ENCODE data around the gene RPL36AL. TPM values are rescaled to one million over a fixed set of nuclear protein-coding genes. Genes with fewer than 3 reads are reported as not detected.
"Not testable (repeated sequence)": the region's sequence is repeated elsewhere in the genome, so short reads cannot be mapped to it uniquely, and the experiment has no call there.

RPL36AL gene
- total RNA-seq, 2 experiments from 2014 or later: 339 to 370 TPM

DNA sequence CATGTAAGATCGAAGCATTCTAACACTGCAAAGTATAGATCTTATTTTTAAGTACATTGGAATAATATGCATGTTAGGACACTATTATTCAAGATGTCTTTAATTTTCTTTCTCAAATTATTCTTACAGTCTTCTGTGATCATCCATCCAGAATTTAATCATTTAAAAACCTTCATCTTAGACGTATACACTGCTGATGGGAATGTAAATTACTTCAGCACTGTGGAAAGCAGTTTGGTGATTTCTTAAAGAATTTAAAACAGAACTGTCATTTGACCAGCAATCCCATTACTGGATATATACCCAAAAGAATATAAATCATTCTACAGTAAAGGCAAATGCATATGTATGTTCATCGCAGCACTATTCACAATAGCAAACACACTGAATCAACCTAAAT, 31.0 kb downstream of the RPL36AL start:
- no peak for ATAC-seq (ENCODE audit: poor library complexity)
- CTCF ChIA-PET: no interaction called here

DNA sequence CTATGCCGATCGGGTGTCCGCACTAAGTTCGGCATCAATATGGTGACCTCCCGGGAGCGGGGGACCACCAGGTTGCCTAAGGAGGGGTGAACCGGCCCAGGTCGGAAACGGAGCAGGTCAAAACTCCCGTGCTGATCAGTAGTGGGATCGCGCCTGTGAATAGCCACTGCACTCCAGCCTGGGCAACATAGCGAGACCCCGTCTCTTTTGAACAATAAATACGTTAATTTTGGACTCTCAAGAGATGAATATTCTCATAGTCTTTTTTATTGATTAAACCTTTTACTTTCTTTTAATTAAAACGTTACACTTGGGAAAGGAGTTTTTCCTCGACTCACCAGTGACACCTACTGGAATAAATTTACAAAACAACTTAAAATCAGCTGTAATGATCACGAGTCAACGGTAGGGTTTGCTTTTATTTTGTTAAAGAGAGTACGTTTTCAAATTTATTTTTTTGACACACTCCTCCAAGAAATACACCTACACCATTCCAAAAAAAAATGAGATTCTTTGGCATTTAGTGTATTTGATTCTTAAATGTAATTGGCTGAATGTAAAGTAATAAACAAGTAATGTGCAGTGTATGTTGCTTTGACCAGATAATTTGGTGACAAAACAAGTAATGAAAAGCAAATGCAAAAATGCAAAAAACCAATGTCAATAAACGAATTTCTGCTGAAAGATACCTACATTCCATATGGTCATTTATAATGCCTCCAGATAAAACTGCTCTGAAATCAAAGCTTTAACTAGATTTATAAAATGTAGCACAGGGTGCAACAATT, 33.6 kb downstream of the RPL36AL start:
- CTCF ChIA-PET: interaction anchor here (0.7 to 5.0 kb wide), 18 partner anchors 9 to 266 kb away, joined by 3 to 48 read pairs (median 4); partner anchors contain the start of genes DNAAF2, KLHDC1, KLHDC2 and LRR1
- H3K9me3 ChIP-seq (ENCODE audit: control insufficient read depth in 1 of 2, insufficient read depth in 1 of 2, low read length in 2 of 2): no peaks in the 10 kb centered on the region
- Mint-ChIP-seq H3K4me1 (ENCODE audit: low read depth) (peaks cover 44% of the 10 kb centered on the region), H3K27ac (peak overlapping the region; percentile 99), H3K4me3 (peak overlapping the region; percentile 90), H3K36me3 (ENCODE audit: low read depth) (peaks cover 53% of the 10 kb centered on the region), H3K9me3 (no peaks in the 10 kb centered on the region), H3K27me3 (peaks cover 10% of the 10 kb centered on the region)
- H3K36me3 ChIP-seq (ENCODE audit: insufficient read depth, low read length): peaks cover 25% of the 10 kb centered on the region
- H3K27me3 ChIP-seq (ENCODE audit: control insufficient read depth in 1 of 2, insufficient read depth in 2 of 2, low read length in 2 of 2): no peaks in the 10 kb centered on the region
- H3K4me1 ChIP-seq (ENCODE audit: insufficient read depth, low read length): peaks cover 26% of the 10 kb centered on the region
- intact Hi-C loops (cut with DNase I, micrococcal nuclease): loop anchor here (1.0 to 10.0 kb wide), 7 partner anchors 11 to 728 kb away; partner anchors contain the start of genes DMAC2L (in 1 of the 2), DNAAF2 (in 1 of the 2), KLHDC1 (in 1 of the 2) and L2HGDH (in 1 of the 2)
- peak overlapping the region; percentile 93 to 95 for H3K27ac ChIP-seq (ENCODE audit: low read depth in 1 of 2, low read length in 2 of 2)
- POLR2A ChIA-PET: interaction anchor here (0.6 to 6.3 kb wide), 31 partner anchors 8 to 777 kb away, joined by 3 to 180 read pairs (median 6); partner anchors contain the start of genes DMAC2L, DNAAF2, KLHDC1 and KLHDC2
- TF ChIP-seq, protein P1, sequence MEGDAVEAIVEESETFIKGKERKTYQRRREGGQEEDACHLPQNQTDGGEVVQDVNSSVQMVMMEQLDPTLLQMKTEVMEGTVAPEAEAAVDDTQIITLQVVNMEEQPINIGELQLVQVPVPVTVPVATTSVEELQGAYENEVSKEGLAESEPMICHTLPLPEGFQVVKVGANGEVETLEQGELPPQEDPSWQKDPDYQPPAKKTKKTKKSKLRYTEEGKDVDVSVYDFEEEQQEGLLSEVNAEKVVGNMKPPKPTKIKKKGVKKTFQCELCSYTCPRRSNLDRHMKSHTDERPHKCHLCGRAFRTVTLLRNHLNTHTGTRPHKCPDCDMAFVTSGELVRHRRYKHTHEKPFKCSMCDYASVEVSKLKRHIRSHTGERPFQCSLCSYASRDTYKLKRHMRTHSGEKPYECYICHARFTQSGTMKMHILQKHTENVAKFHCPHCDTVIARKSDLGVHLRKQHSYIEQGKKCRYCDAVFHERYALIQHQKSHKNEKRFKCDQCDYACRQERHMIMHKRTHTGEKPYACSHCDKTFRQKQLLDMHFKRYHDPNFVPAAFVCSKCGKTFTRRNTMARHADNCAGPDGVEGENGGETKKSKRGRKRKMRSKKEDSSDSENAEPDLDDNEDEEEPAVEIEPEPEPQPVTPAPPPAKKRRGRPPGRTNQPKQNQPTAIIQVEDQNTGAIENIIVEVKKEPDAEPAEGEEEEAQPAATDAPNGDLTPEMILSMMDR (IDR thresholded peaks at IDR 0.05): peak; percentile 97
- peak in 12 of 14 experiments; percentile 19 to 85 (median 32) for DNase-seq
- peak; percentile 41 for ATAC-seq (ENCODE audit: poor library complexity)
- H3K4me3 ChIP-seq (ENCODE audit: low read length): peak overlapping the region; percentile 89

More for the DNA sequence above, 31.0 kb downstream of the RPL36AL start:
- no peak overlapping the region for H3K27ac ChIP-seq (ENCODE audit: low read depth in 1 of 2, low read length in 2 of 2)
- Mint-ChIP-seq H3K4me3 (no peak overlapping the region), H3K36me3 (ENCODE audit: low read depth) (peaks cover 28% of the 10 kb centered on the region), H3K27ac (peak overlapping the region; percentile 33), H3K9me3 (no peaks in the 10 kb centered on the region), H3K27me3 (peaks cover 10% of the 10 kb centered on the region), H3K4me1 (ENCODE audit: low read depth) (peaks cover 19% of the 10 kb centered on the region)
- peaks cover 1% of the 10 kb centered on the region for H3K36me3 ChIP-seq (ENCODE audit: insufficient read depth, low read length)
- TF ChIP-seq, protein P1 (IDR thresholded peaks at IDR 0.05): no peak
- H3K4me3 ChIP-seq (ENCODE audit: low read length): no peak overlapping the region
- H3K27me3 ChIP-seq (ENCODE audit: control insufficient read depth in 1 of 2, insufficient read depth in 2 of 2, low read length in 2 of 2): no peaks in the 10 kb centered on the region
- POLR2A ChIA-PET: no interaction called here
- peaks cover 10% of the 10 kb centered on the region for H3K4me1 ChIP-seq (ENCODE audit: insufficient read depth, low read length)
- DNase-seq: no peak
- intact Hi-C loops (cut with DNase I, micrococcal nuclease): loop anchor here in 1 of 2 experiments (5.0 to 10.0 kb wide), 3 partner anchors 103 to 725 kb away; partner anchors contain the start of genes DMAC2L, KLHDC1 and L2HGDH
- H3K9me3 ChIP-seq (ENCODE audit: control insufficient read depth in 1 of 2, insufficient read depth in 1 of 2, low read length in 2 of 2): no peaks in the 10 kb centered on the region

DNA sequence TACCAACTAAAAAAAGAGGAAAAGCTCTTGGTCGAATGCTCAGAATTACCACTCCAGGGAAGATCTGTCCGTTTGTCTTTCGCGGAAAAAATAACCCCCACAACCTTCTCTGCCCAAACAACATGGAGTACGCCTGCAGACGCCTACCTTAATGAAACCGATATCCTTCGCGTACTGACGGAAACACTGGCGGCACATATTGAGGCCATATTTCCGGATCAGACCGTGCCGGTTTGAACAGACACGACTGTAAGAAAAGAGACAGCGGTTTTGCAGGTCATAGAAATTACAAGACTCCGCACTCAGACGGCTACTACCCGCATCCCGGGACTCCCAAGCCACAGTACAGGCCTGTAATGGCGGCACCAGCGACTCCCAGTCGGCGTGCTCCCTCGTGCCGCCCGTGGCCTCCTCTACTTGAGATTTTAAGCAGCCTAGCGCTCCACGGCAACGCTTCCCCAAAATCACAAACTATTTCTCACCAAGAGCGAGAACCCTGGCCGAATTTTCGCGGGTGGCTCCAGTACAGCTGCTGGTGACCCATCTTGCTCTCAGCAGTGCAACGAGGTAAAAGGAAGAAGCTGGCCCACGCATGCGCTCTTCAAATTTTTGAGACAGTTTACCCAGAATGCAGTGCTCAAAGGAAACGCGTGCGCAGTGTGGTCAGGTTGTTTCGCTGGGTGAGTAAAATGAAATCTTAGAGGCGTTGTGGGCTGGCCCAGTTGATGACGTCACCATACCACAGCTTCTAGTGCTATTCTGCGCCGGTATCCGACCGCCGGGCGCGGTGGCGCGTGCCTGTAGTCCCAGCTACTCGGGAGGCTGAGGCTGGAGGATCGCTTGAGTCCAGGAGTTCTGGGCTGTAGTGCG, 34.4 kb downstream of the RPL36AL start, which contains the start of gene RPS29:
Gene RPS29, minus strand, starts transcription at position 578 of the 870 bp plus-strand sequence. Its CDS starts 34 bp downstream, at position 544.
- H3K36me3 ChIP-seq (ENCODE audit: insufficient read depth, low read length): peaks cover 33% of the 10 kb centered on the region
- Mint-ChIP-seq H3K27me3 (peaks cover 10% of the 10 kb centered on the region), H3K4me1 (ENCODE audit: low read depth) (peaks cover 52% of the 10 kb centered on the region), H3K9me3 (no peaks in the 10 kb centered on the region), H3K4me3 (peak within 1 kb of the TSS; percentile 90), H3K27ac (peak within 1 kb of the TSS; percentile 99), H3K36me3 (ENCODE audit: low read depth) (peaks cover 61% of the 10 kb centered on the region)
- ATAC-seq (ENCODE audit: poor library complexity) (peak; percentile 77), DNase-seq (peak; percentile 95 to 100 (median 98))
- TF ChIP-seq, protein P1 (IDR thresholded peaks at IDR 0.05): no peak
- peak within 1 kb of the TSS; percentile 89 for H3K4me3 ChIP-seq (ENCODE audit: low read length)
- POLR2A ChIA-PET: interaction anchor here (0.6 to 6.3 kb wide), 32 partner anchors 9 to 777 kb away, joined by 3 to 180 read pairs (median 6); partner anchors contain the start of genes DMAC2L, DNAAF2, KLHDC1 and KLHDC2
- intact Hi-C loops (cut with DNase I, micrococcal nuclease): loop anchor here (1.0 to 10.0 kb wide), 8 partner anchors 12 to 729 kb away; partner anchors contain the start of genes DMAC2L (in 1 of the 2), DNAAF2 (in 1 of the 2), KLHDC1 (in 1 of the 2) and L2HGDH (in 1 of the 2)
- CTCF ChIA-PET: interaction anchor here (1.0 to 5.0 kb wide), 16 partner anchors 9 to 265 kb away, joined by 3 to 48 read pairs (median 5); partner anchors contain the start of genes DNAAF2, KLHDC1, KLHDC2 and LRR1
- peak within 1 kb of the TSS; percentile 93 to 95 for H3K27ac ChIP-seq (ENCODE audit: low read depth in 1 of 2, low read length in 2 of 2)
- H3K4me1 ChIP-seq (ENCODE audit: insufficient read depth, low read length): peaks cover 33% of the 10 kb centered on the region
- H3K9me3 ChIP-seq (ENCODE audit: control insufficient read depth in 1 of 2, insufficient read depth in 1 of 2, low read length in 2 of 2): no peaks in the 10 kb centered on the region
- no peaks in the 10 kb centered on the region for H3K27me3 ChIP-seq (ENCODE audit: control insufficient read depth in 1 of 2, insufficient read depth in 2 of 2, low read length in 2 of 2)

DNA sequence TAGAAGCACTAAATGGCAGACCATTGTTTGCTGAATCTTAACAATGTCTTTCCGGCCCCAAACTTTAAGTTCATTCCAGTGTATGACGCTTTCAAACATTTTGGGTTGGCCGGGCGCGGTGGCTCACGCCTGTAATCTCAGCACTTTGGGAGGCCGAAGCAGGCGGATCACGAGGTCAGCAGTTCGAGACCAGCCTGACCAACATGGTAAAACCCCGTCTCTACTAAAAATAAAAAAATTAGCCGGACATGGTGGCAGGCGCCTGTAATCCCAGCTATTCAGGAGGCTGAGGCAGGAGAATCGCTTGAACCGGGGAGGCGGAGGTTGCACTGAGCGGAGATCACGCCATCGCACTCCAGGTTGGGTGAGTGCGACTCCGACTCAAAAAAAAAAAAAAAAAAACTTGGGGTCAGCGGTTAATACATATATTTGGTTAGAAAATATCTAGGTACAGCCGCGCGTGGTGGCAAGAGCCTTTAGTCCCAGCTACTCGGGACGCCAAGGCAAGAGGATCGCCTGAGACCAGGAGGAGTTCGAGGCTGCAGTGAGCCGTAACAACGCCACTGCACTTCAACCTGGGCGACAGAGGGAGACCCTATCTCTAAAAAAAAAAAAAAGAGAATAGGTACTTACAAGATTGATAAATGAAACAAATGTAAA, 35.3 kb downstream of the RPL36AL start:
- Mint-ChIP-seq H3K4me1 (ENCODE audit: low read depth) (peaks cover 57% of the 10 kb centered on the region), H3K4me3 (peak overlapping the region; percentile 90), H3K27me3 (peaks cover 10% of the 10 kb centered on the region), H3K27ac (peak overlapping the region; percentile 99), H3K36me3 (ENCODE audit: low read depth) (peaks cover 65% of the 10 kb centered on the region)
- ChIA-PET CTCF (interaction anchor here (0.6 to 5.0 kb wide), 4 partner anchors 35 to 196 kb away, joined by 4 to 48 read pairs (median 6); partner anchors contain the start of genes DNAAF2, MGAT2 and RPL36AL), POLR2A (interaction anchor here (0.6 to 6.3 kb wide), 16 partner anchors 13 to 658 kb away, joined by 3 to 180 read pairs (median 16); partner anchors contain the start of genes DNAAF2, KLHDC1, KLHDC2 and LRR1)
- ATAC-seq (ENCODE audit: poor library complexity); H3K27me3 ChIP-seq (ENCODE audit: control insufficient read depth in 1 of 2, insufficient read depth in 2 of 2, low read length in 2 of 2); H3K9me3 ChIP-seq (ENCODE audit: control insufficient read depth in 1 of 2, insufficient read depth in 1 of 2, low read length in 2 of 2); H3K9me3 Mint-ChIP-seq: not testable (repeated sequence)
- Histone ChIP-seq H3K27ac (ENCODE audit: low read depth in 1 of 2, low read length in 2 of 2) (peak overlapping the region; percentile 93 to 95), H3K4me1 (ENCODE audit: insufficient read depth, low read length) (peaks cover 38% of the 10 kb centered on the region), H3K4me3 (ENCODE audit: low read length) (peak overlapping the region; percentile 89), H3K36me3 (ENCODE audit: insufficient read depth, low read length) (peaks cover 34% of the 10 kb centered on the region)
- peak in 3 of 14 experiments; percentile 22 to 43 (median 33) for DNase-seq
- intact Hi-C loops (cut with DNase I, micrococcal nuclease): loop anchor here in 1 of 2 experiments (2.0 to 10.0 kb wide), 4 partner anchors 34 to 730 kb away; partner anchors contain the start of genes DMAC2L, KLHDC1 and L2HGDH
